IPS-15b (cell line): Measurements from ENCODE around the gene GPC3.
"Not testable (repeated sequence)": the region's sequence is repeated elsewhere in the genome, so short reads cannot be mapped to it uniquely, and the experiment has no call there.

Experiments used
- H3K27me3 ChIP-seq: one replicate; pipeline ENCODE4 v1.6.1; 2013; ENCODE audit warnings: low read length; ENCODE audit not compliant: control insufficient read depth, insufficient read depth
- H3K36me3 ChIP-seq: one replicate; pipeline ENCODE4 v1.6.1; 2013; ENCODE audit warnings: low read length; ENCODE audit not compliant: control insufficient read depth, insufficient read depth
- H3K4me1 ChIP-seq: one replicate; pipeline ENCODE4 v1.6.1; 2013; ENCODE audit warnings: mild to moderate bottlenecking, low read length; ENCODE audit not compliant: control insufficient read depth, insufficient read depth
- H3K4me3 ChIP-seq: one replicate; pipeline ENCODE4 v1.5.1; 2013; ENCODE audit warnings: low read depth, low read length
- H3K9ac ChIP-seq: one replicate; pipeline ENCODE4 v1.6.1; 2013; ENCODE audit warnings: low read depth, mild to moderate bottlenecking, low read length
- H3K9me3 ChIP-seq: one replicate; pipeline ENCODE4 v1.6.1; 2013; ENCODE audit warnings: mild to moderate bottlenecking, low read length; ENCODE audit not compliant: control insufficient read depth, insufficient read depth

GPC3 gene

DNA sequence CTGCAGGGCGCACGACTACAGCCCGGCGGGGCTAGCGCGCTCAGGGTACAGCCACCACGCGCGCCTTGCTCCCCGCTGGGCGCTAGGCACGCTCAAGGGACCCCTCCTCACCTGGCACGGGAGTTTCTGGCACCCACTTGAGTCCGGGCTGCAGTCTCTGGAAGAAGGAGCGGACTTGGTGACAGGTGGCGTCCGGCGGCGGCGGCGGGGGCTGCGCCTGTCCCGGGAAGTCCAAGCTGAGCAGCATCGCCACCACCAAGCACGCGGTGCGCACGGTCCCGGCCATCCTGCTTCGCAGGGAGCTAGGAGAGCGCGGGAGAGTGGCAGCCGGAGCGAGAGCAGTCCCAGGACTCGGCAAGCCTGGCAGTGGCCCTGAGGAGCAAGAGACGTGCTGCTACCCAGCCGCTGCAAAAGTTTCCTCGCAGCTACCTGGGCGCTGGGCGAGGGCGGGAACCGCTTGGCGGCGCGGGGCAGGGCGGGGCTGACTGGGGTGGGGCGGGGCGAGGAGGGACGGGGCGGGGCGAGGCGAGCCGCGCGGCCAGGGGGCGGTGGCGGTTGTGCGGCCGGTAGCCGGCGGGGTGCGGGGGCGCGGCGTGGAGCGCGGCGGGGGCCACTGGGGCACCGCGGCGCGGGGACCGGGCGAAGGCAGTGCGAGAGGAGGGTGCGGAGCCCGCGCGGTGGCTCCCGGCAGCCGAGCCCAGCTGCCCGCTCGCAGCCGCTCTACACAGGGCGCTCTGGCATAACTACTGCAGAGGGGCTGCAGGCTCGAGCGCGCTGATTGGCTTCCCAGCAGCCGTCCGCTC lies at the start of gene GPC3:
Gene GPC3 (minus strand): TSS at position 431 of the 803 bp plus-strand sequence.
- H3K36me3 ChIP-seq, result no peaks in the 10 kb centered on the region
- peak within 1 kb of the TSS; percentile 75 for H3K4me3 ChIP-seq
- H3K9me3 ChIP-seq, result no peaks in the 10 kb centered on the region
- peak within 1 kb of the TSS; percentile 50 for H3K9ac ChIP-seq
- peaks cover 17% of the 10 kb centered on the region for H3K27me3 ChIP-seq
- peaks cover 48% of the 10 kb centered on the region for H3K4me1 ChIP-seq

DNA sequence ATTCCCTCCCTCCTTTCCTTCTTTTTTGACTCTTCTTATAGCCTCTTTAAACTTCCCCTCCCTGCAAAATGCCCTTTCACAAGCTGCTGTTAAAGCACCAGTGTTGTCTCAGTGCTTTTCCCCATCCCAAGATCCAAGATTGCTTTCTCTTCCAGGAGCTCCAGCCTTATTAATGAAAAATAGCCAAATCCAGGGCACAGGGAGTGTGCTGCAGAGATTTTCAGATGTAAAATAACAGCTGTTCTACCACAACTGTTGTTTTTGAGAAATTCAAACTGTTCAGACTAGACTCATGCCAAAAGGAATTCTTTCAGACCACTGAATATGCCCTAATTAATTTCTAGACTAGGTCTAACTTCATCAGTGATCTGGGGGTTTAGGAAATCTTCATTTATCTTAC lies 47.0 kb upstream of the GPC3 start:
- Histone ChIP-seq H3K9ac (no peak overlapping the region), H3K27me3 (no peaks in the 10 kb centered on the region), H3K4me3 (no peak overlapping the region), H3K36me3 (no peaks in the 10 kb centered on the region), H3K9me3 (no peaks in the 10 kb centered on the region), H3K4me1 (no peaks in the 10 kb centered on the region)

- H3K4me1 ChIP-seq, result peaks cover 3% of the 10 kb centered on the region
- H3K4me3 ChIP-seq, result peak overlapping the region; percentile 62
- no peaks in the 10 kb centered on the region for H3K36me3 ChIP-seq
- no peaks in the 10 kb centered on the region for H3K27me3 ChIP-seq
- H3K9ac ChIP-seq, result no peak overlapping the region
- H3K9me3 ChIP-seq, result no peaks in the 10 kb centered on the region
Observed at GRCh38 chrX:134026565-134027311, 41.3 kb upstream of the GPC3 start.

DNA sequence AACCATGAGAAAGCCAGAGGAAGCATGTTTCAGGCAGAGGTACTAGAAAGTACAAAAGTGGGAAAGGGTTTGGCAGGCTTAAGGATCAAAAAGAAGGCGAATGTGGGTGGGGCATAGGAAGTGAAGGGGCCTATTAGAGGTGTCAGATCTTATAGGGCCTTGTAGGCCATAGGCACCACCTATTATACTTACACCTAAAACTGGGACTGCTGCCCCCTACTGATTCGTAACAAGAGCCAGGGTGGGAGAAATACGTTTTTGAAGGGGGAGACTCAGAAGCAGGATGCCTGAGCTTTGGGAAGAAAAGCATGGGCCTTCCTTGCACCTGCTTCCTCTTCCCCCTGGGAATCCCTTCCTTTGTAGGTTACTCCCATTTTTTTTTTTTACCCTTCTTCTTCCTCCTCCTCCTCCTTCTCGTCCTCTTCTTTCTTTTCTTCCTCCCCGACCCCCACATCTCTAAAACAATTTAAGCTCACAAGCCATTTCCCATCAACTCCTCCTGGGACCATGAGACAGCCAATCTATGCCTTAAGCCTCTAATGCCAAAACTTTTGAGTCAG lies 40.7 kb upstream of the GPC3 start:
- H3K9ac ChIP-seq, result no peak overlapping the region
- no peaks in the 10 kb centered on the region for H3K36me3 ChIP-seq
- peaks cover 3% of the 10 kb centered on the region for H3K4me1 ChIP-seq
- no peaks in the 10 kb centered on the region for H3K9me3 ChIP-seq
- no peaks in the 10 kb centered on the region for H3K27me3 ChIP-seq
- peak overlapping the region; percentile 62 for H3K4me3 ChIP-seq

GRCh38 chrX:134024686-134025377 lies 39.4 kb upstream of the GPC3 start:
- Histone ChIP-seq H3K4me1 (peaks cover 3% of the 10 kb centered on the region), H3K36me3 (no peaks in the 10 kb centered on the region), H3K9me3 (no peaks in the 10 kb centered on the region), H3K27me3 (no peaks in the 10 kb centered on the region), H3K4me3 (no peak overlapping the region), H3K9ac (no peak overlapping the region)

DNA sequence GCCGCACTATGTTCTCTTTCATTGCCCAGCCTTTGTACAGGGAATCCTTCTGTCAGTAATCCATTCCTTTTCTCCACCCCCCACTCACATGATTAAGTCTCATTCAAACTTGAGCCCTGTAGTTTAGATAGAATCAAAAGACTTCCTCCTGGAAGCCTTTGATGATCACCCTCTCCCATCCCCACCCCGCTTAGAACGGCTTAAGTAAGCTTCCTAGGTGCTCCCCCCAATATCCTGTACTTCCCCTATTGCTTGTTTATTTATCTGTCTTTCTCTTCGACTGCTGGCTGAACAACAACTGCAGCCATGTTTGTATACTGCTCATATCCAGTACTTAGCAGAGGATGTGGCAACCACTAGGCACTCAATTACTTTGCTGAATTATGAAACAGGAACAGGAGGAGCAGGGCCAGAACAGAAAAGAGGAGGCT lies 38.5 kb upstream of the GPC3 start:
- no peak overlapping the region for H3K9ac ChIP-seq
- no peaks in the 10 kb centered on the region for H3K27me3 ChIP-seq
- no peak overlapping the region for H3K4me3 ChIP-seq
- no peaks in the 10 kb centered on the region for H3K36me3 ChIP-seq
- H3K4me1 ChIP-seq, result peaks cover 3% of the 10 kb centered on the region
- no peaks in the 10 kb centered on the region for H3K9me3 ChIP-seq

DNA sequence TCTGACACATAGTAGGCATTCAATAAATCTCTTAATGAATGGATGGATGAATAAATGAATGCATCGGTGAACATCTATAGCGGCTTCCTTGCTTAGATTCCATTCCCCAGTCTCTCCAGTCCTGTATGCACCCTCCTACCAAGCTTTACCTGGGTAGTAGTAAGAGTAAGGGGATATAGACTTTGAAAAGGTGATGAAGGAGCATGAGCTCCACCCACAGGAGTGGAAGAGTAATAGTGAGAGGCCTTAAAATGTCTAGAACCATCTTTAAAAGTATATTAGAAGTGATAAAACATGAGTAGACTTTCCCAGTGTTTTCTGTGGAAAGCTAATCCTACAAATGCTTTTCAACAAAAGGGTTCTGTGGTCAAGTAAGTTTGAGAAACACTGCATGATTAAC lies 35.5 kb upstream of the GPC3 start:
- H3K27me3 ChIP-seq, result no peaks in the 10 kb centered on the region
- no peaks in the 10 kb centered on the region for H3K9me3 ChIP-seq
- H3K4me1 ChIP-seq, result peaks cover 3% of the 10 kb centered on the region
- no peak overlapping the region for H3K9ac ChIP-seq
- no peaks in the 10 kb centered on the region for H3K36me3 ChIP-seq
- no peak overlapping the region for H3K4me3 ChIP-seq

DNA sequence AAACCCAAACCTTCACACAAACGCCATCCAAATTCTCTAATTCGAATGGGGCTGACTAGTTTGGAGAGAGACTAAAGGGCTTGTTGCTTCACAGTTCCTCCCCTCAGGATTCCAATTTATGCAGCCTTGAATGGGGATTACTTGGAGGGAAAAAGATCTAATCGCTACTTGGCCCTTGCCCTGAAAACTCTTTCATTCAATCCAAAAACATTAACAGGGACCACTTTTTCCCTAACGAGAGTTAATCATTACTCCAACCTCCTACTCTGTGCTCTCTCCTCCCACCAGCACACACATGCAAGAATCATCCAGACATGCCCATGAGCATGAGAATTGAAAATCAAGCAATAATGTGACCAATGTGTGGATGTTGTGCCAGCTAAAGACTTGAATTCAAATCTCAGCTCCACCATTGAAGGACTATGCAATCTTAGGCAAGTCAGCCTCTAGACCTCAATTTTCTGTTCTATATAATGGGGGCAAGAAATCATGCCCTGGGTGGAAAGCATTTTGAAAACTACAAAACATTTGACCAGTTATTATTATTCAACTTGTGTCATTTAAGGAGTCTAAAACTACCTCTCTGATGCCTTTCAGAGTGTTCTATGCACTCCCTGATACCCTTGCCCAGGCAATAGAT lies 34.3 kb upstream of the GPC3 start:
- Histone ChIP-seq H3K9ac (no peak overlapping the region), H3K9me3 (no peaks in the 10 kb centered on the region), H3K4me3 (no peak overlapping the region), H3K4me1 (peaks cover 3% of the 10 kb centered on the region), H3K36me3 (no peaks in the 10 kb centered on the region), H3K27me3 (no peaks in the 10 kb centered on the region)

GRCh38 chrX:134016309-134016708 lies 30.9 kb upstream of the GPC3 start:
- H3K36me3 ChIP-seq, H3K4me3 ChIP-seq, H3K27me3 ChIP-seq, H3K9ac ChIP-seq, H3K4me1 ChIP-seq, H3K9me3 ChIP-seq: not testable (repeated sequence)

GRCh38 chrX:134015510-134015909 lies 30.1 kb upstream of the GPC3 start:
- H3K4me1 ChIP-seq, H3K27me3 ChIP-seq, H3K36me3 ChIP-seq, H3K4me3 ChIP-seq, H3K9ac ChIP-seq, H3K9me3 ChIP-seq: not testable (repeated sequence)

- H3K4me3 ChIP-seq, result no peak overlapping the region
- no peak overlapping the region for H3K9ac ChIP-seq
- no peaks in the 10 kb centered on the region for H3K9me3 ChIP-seq
- H3K27me3 ChIP-seq, result no peaks in the 10 kb centered on the region
- no peaks in the 10 kb centered on the region for H3K36me3 ChIP-seq
- peaks cover 3% of the 10 kb centered on the region for H3K4me1 ChIP-seq
Observed at GRCh38 chrX:134013524-134013923, 28.1 kb upstream of the GPC3 start.
